ENCODE data around the gene OSGEP. TPM values are rescaled to one million over a fixed set of nuclear protein-coding genes. Genes with fewer than 3 reads are reported as not detected.

OSGEP gene
- total RNA-seq, 2 experiments from 2014 or later: 46.2 to 47.5 TPM

GRCh38 chr14:20489093-20489994, 34.7 kb upstream of the OSGEP start:
- DNase-seq (no peak), ATAC-seq (peak; percentile 73)
- no peaks in the 10 kb centered on the region for H3K9me3 Mint-ChIP-seq (ENCODE audit: low read depth)
- H3K4me1 Mint-ChIP-seq: peaks cover 64% of the 10 kb centered on the region
- ChIA-PET CTCF (interaction anchor here (0.6 to 1.6 kb wide), 4 partner anchors 24 to 124 kb away, joined by 3 to 5 read pairs (median 4); no protein-coding TSS in a partner anchor), POLR2A (interaction anchor here (0.6 to 0.8 kb wide), 2 partner anchors 9 to 120 kb away, joined by 3 to 4 read pairs; no protein-coding TSS in a partner anchor)
- intact Hi-C loops (cut with DNase I, micrococcal nuclease): no loop called here
- no peaks in the 10 kb centered on the region for H3K27me3 Mint-ChIP-seq
- H3K4me3 Mint-ChIP-seq: peak overlapping the region; percentile 11
- no peaks in the 10 kb centered on the region for H3K36me3 Mint-ChIP-seq (ENCODE audit: low read depth)
- H3K27ac Mint-ChIP-seq: peak overlapping the region; percentile 40

DNA sequence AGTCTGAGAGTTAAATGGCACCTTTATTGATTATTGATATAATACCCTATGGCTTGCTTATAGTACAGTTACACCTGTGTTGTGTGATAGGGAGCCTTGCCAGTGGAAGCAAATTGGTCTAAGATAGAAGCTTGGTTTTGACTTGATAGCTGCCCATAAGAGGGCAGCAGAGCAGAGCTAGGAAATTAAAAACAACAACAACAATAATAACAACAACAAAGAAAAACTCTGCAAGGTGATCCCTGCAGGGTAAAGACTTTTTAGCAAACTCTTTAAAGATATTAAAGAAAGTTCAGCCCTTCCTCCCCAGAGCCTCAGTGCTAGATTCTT, 32.7 kb upstream of the OSGEP start:
- no peak overlapping the region for H3K27ac Mint-ChIP-seq
- intact Hi-C loops (cut with DNase I, micrococcal nuclease): no loop called here

DNA sequence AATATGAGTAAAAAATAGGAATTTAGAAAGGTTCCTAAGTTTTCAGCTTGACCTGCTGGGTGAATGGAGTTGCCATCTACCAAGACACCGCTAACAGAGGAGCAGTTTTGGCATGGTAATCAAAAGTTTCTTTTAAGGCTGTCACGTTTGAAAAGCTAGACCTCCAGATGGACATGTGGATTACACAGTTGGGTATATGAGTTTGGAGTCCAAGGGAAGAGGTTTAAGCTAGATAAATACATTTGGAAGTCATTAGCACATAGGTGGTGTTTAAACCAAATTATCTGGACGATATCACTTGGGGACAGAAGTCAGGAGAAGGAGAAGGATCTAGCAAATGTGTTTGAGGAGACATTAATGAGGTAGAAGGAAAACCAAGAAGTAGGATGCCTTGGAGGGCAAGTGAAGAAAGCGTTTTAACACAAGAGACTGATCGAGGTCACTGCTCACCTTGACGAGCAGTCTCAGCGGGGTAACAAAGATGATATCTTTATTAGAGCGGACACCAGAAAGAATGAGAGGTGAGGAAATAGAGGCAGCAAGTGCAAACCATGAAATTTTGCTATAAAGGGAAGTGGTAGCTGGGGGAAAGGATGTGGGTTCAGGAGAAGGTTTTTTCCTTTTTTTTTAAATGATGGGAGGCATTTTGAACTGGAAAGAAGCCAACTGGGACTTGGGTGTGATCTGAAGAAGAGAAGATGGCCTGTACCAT, 32.2 kb upstream of the OSGEP start:
- no peaks in the 10 kb centered on the region for H3K27me3 Mint-ChIP-seq
- intact Hi-C loops (cut with DNase I, micrococcal nuclease): no loop called here
- ChIA-PET CTCF (interaction anchor here (1.2 to 1.5 kb wide), 4 partner anchors 8 to 159 kb away, joined by 3 to 4 read pairs (median 3); no protein-coding TSS in a partner anchor), POLR2A (interaction anchor here (0.7 kb wide), 1 partner anchor 767 kb away, joined by 3 read pairs; no protein-coding TSS in a partner anchor)
- ATAC-seq (no peak), DNase-seq (no peak)
- H3K4me3 Mint-ChIP-seq: no peak overlapping the region
- no peaks in the 10 kb centered on the region for H3K9me3 Mint-ChIP-seq (ENCODE audit: low read depth)
- H3K36me3 Mint-ChIP-seq (ENCODE audit: low read depth): no peaks in the 10 kb centered on the region
- peak overlapping the region; percentile 66 for H3K27ac Mint-ChIP-seq
- peaks cover 68% of the 10 kb centered on the region for H3K4me1 Mint-ChIP-seq

More for the DNA sequence above, 32.7 kb upstream of the OSGEP start:
- no peaks in the 10 kb centered on the region for H3K9me3 Mint-ChIP-seq (ENCODE audit: low read depth)
- no peaks in the 10 kb centered on the region for H3K27me3 Mint-ChIP-seq
- CTCF ChIA-PET: interaction anchor here (1.2 to 1.5 kb wide), 5 partner anchors 8 to 159 kb away, joined by 3 to 4 read pairs (median 3); no protein-coding TSS in a partner anchor
- H3K4me3 Mint-ChIP-seq: no peak overlapping the region
- DNase-seq (no peak), ATAC-seq (no peak)
- H3K36me3 Mint-ChIP-seq (ENCODE audit: low read depth): no peaks in the 10 kb centered on the region
- peaks cover 66% of the 10 kb centered on the region for H3K4me1 Mint-ChIP-seq
- POLR2A ChIA-PET: interaction anchor here (0.7 kb wide), 1 partner anchor 767 kb away, joined by 3 read pairs; no protein-coding TSS in a partner anchor

- CTCF ChIA-PET: interaction anchor here (0.8 to 1.5 kb wide), 2 partner anchors 8 to 485 kb away, joined by 3 to 4 read pairs; no protein-coding TSS in a partner anchor
- intact Hi-C loops (cut with DNase I, micrococcal nuclease): no loop called here
- no peak for ATAC-seq
These were observed 31.3 kb upstream of the OSGEP start for GRCh38 chr14:20485900-20486299.

DNA sequence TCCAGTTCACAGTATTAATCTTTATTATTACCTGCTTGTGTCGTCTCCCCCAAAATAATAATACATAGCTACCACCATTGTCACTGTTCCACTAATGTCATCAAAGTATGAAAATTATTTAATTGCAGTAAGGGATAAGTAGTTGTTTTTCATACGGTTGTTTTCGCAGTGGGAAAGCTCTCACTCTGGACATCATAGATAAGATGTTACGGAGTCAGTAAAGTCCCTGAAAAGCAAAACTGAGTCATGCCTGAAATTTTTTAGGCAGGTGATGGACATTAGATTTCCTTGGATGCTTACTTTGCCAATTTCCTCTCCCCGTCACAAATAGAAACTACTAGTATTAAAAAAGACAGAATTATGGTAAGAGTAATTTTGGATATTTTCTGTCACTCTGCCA, 27.8 kb upstream of the OSGEP start:
- Mint-ChIP-seq H3K36me3 (ENCODE audit: low read depth) (peaks cover 19% of the 10 kb centered on the region), H3K27me3 (no peaks in the 10 kb centered on the region), H3K4me1 (peaks cover 52% of the 10 kb centered on the region), H3K27ac (no peak overlapping the region), H3K9me3 (ENCODE audit: low read depth) (no peaks in the 10 kb centered on the region), H3K4me3 (no peak overlapping the region)
- DNase-seq (no peak), ATAC-seq (no peak)
- intact Hi-C loops (cut with DNase I, micrococcal nuclease): no loop called here
- POLR2A ChIA-PET: interaction anchor here (0.7 to 0.8 kb wide), 2 partner anchors 18 to 139 kb away, joined by 3 read pairs; partner anchors contain the start of gene PARP2
- CTCF ChIA-PET: interaction anchor here (1.1 to 1.4 kb wide), 5 partner anchors 9 to 67 kb away, joined by 3 to 6 read pairs (median 4); partner anchors contain the start of gene APEX1

More at GRCh38 chr14:20485900-20486299, 31.3 kb upstream of the OSGEP start:
- no peak overlapping the region for H3K27ac Mint-ChIP-seq
- H3K4me1 Mint-ChIP-seq: peaks cover 62% of the 10 kb centered on the region
- H3K36me3 Mint-ChIP-seq (ENCODE audit: low read depth): no peaks in the 10 kb centered on the region
- H3K9me3 Mint-ChIP-seq (ENCODE audit: low read depth): no peaks in the 10 kb centered on the region
- no peaks in the 10 kb centered on the region for H3K27me3 Mint-ChIP-seq
- no peak overlapping the region for H3K4me3 Mint-ChIP-seq
- POLR2A ChIA-PET: interaction anchor here (0.8 to 1.0 kb wide), 2 partner anchors 9 to 30 kb away, joined by 5 read pairs; partner anchors contain the start of gene APEX1
- DNase-seq: no peak

DNA sequence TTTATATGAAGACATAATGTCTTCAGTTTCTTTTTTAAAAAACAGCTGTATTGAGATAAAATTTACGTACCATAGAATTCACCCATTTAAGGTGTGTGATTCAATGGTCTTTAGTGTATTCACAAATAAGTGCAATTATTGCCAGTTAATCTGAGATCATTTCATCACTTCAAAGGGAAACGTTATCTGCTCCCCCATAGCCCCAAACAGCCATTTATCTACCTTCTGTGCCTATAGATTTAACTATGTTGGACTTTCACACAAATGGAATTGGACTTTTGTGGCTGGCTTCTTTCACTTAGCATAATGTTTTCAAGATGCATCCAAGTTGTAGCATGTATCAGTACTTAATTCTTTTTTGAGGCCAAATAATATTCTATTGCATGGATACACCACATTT, 24.3 kb upstream of the OSGEP start:
- no peak for DNase-seq
- intact Hi-C loops (cut with DNase I, micrococcal nuclease): no loop called here
- Mint-ChIP-seq H3K36me3 (ENCODE audit: low read depth) (peaks cover 54% of the 10 kb centered on the region), H3K4me1 (peaks cover 76% of the 10 kb centered on the region), H3K27ac (no peak overlapping the region), H3K4me3 (no peak overlapping the region), H3K27me3 (no peaks in the 10 kb centered on the region), H3K9me3 (ENCODE audit: low read depth) (no peaks in the 10 kb centered on the region)
- no peak for ATAC-seq
- ChIA-PET POLR2A (interaction anchor here (1.3 to 2.7 kb wide), 3 partner anchors 9 to 23 kb away, joined by 7 to 10 read pairs (median 10); partner anchors contain the start of genes APEX1, PIP4P1 and PNP), CTCF (interaction anchor here (0.7 to 1.8 kb wide), 3 partner anchors 8 to 64 kb away, joined by 3 to 8 read pairs (median 4); partner anchors contain the start of gene PNP)

DNA sequence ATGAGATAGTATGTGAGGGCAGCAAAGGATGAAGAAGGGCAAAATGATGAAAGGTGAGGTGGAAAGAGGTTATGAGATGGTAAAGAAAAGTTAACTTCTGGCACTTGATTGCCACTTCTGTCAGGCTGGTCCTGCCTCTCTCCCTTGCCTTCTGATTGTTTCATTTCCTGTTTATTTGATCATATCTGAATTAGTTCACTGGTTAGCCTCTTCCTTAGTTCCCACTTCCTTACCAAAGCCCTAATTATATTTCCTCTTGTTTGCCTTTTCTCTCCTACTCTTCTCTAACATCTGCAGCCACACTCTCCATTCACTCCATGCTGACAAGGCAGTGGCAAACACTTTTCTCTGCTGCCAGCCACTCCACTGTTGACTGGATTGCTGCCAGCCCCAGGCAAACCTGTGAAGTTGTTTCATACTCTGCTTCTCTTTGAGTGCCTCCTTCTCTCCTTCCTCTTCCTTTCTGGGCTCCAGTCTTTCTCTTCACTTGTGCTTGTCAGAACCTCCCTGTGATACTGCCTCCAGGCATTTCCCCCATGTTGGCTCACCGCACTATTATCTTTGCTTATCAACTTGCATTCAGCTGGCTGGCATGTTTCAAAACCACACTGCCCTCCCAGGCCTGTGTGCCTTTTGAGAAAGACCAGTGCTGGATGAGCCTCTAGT, 22.7 kb upstream of the OSGEP start:
- peaks cover 76% of the 10 kb centered on the region for H3K4me1 Mint-ChIP-seq
- ATAC-seq: peak; percentile 68
- H3K27me3 Mint-ChIP-seq: no peaks in the 10 kb centered on the region
- H3K36me3 Mint-ChIP-seq (ENCODE audit: low read depth): peaks cover 66% of the 10 kb centered on the region
- H3K9me3 Mint-ChIP-seq (ENCODE audit: low read depth): no peaks in the 10 kb centered on the region
- intact Hi-C loops (cut with DNase I, micrococcal nuclease): loop anchor here in 1 of 2 experiments (2.0 kb wide), 1 partner anchor 13 kb away; no protein-coding TSS in a partner anchor
- DNase-seq: peak; percentile 45
- CTCF ChIA-PET: interaction anchor here (0.7 to 1.2 kb wide), 3 partner anchors 9 to 134 kb away, joined by 3 to 4 read pairs (median 3); partner anchors contain the start of gene PARP2
- H3K27ac Mint-ChIP-seq: peak overlapping the region; percentile 90
- POLR2A ChIA-PET: interaction anchor here (0.8 to 2.3 kb wide), 4 partner anchors 8 to 22 kb away, joined by 3 to 8 read pairs (median 6); partner anchors contain the start of genes APEX1 and PIP4P1
- H3K4me3 Mint-ChIP-seq: peak overlapping the region; percentile 28

- ChIA-PET CTCF (interaction anchor here (0.7 kb wide), 2 partner anchors 40 to 134 kb away, joined by 3 to 4 read pairs; partner anchors contain the start of gene PARP2), POLR2A (interaction anchor here (0.6 to 2.3 kb wide), 5 partner anchors 9 to 133 kb away, joined by 3 to 8 read pairs (median 5); partner anchors contain the start of genes APEX1, PARP2 and PIP4P1)
- Mint-ChIP-seq H3K4me3 (no peak overlapping the region), H3K36me3 (ENCODE audit: low read depth) (peaks cover 72% of the 10 kb centered on the region), H3K9me3 (ENCODE audit: low read depth) (no peaks in the 10 kb centered on the region), H3K4me1 (peaks cover 77% of the 10 kb centered on the region), H3K27me3 (no peaks in the 10 kb centered on the region), H3K27ac (peak overlapping the region; percentile 90)
- ATAC-seq (no peak), DNase-seq (no peak)
- intact Hi-C loops (cut with DNase I, micrococcal nuclease): loop anchor here in 1 of 2 experiments (2.0 kb wide), 1 partner anchor 14 kb away; no protein-coding TSS in a partner anchor
These were observed 22.2 kb upstream of the OSGEP start for GRCh38 chr14:20476776-20477175.

- no peaks in the 10 kb centered on the region for H3K9me3 Mint-ChIP-seq (ENCODE audit: low read depth)
- H3K4me3 Mint-ChIP-seq: peak overlapping the region; percentile 91
- DNase-seq (no peak), ATAC-seq (no peak)
- H3K27me3 Mint-ChIP-seq: no peaks in the 10 kb centered on the region
- intact Hi-C loops (cut with DNase I, micrococcal nuclease): no loop called here
- H3K4me1 Mint-ChIP-seq: peaks cover 69% of the 10 kb centered on the region
- CTCF ChIA-PET: interaction anchor here (0.5 to 1.4 kb wide), 7 partner anchors 9 to 224 kb away, joined by 3 to 6 read pairs (median 3); partner anchors contain the start of gene APEX1
- peaks cover 76% of the 10 kb centered on the region for H3K36me3 Mint-ChIP-seq (ENCODE audit: low read depth)
- H3K27ac Mint-ChIP-seq: peak overlapping the region; percentile 56
- POLR2A ChIA-PET: interaction anchor here (0.7 to 2.8 kb wide), 4 partner anchors 9 to 211 kb away, joined by 3 to 13 read pairs (median 4); partner anchors contain the start of genes APEX1, OSGEP and PIP4P1
These were observed 18.0 kb upstream of the OSGEP start for GRCh38 chr14:20472536-20473169.

GRCh38 chr14:20470603-20470901, 15.9 kb upstream of the OSGEP start:
- H3K36me3 Mint-ChIP-seq (ENCODE audit: low read depth): peaks cover 55% of the 10 kb centered on the region

More at GRCh38 chr14:20470603-20470901, 15.9 kb upstream of the OSGEP start:
- no peaks in the 10 kb centered on the region for H3K9me3 Mint-ChIP-seq (ENCODE audit: low read depth)
- intact Hi-C loops (cut with DNase I, micrococcal nuclease): loop anchor here in 1 of 2 experiments (2.0 kb wide), 1 partner anchor 58 kb away; the partner anchor contains the start of gene TEP1
- DNase-seq (no peak), ATAC-seq (no peak)
- CTCF ChIA-PET: interaction anchor here (1.4 to 1.9 kb wide), 4 partner anchors 8 to 56 kb away, joined by 3 to 10 read pairs (median 6); partner anchors contain the start of gene PIP4P1
- POLR2A ChIA-PET: interaction anchor here (1.1 to 3.0 kb wide), 6 partner anchors 8 to 137 kb away, joined by 5 to 48 read pairs (median 14); partner anchors contain the start of genes APEX1, OSGEP, PARP2 and PIP4P1
- H3K27me3 Mint-ChIP-seq: no peaks in the 10 kb centered on the region
- H3K4me3 Mint-ChIP-seq: peak overlapping the region; percentile 91
- H3K4me1 Mint-ChIP-seq: peaks cover 48% of the 10 kb centered on the region
- H3K27ac Mint-ChIP-seq: peak overlapping the region; percentile 97
